Stomach (tissue), 4 donors: ENCODE data around the gene NAV2.

ENCODE experiments used
- EP300 ChIP-seq: sonication (generic); formaldehyde crosslinking; IDR thresholded peaks from one replicate; pipeline ENCODE4 v1.6.1; 2017; ENCODE audit warnings: antibody characterized with exemption
- POLR2A ChIP-seq, 4 donors: fragments of 450-650 bp; IDR thresholded peaks; one replicate each; pipeline ENCODE4 v1.6.1; 2016; ENCODE audit warnings: antibody characterized with exemption in 4 of 4, control low read depth in 2 of 4, mild to moderate bottlenecking in 1 of 4, moderate library complexity in 1 of 4

DNA sequence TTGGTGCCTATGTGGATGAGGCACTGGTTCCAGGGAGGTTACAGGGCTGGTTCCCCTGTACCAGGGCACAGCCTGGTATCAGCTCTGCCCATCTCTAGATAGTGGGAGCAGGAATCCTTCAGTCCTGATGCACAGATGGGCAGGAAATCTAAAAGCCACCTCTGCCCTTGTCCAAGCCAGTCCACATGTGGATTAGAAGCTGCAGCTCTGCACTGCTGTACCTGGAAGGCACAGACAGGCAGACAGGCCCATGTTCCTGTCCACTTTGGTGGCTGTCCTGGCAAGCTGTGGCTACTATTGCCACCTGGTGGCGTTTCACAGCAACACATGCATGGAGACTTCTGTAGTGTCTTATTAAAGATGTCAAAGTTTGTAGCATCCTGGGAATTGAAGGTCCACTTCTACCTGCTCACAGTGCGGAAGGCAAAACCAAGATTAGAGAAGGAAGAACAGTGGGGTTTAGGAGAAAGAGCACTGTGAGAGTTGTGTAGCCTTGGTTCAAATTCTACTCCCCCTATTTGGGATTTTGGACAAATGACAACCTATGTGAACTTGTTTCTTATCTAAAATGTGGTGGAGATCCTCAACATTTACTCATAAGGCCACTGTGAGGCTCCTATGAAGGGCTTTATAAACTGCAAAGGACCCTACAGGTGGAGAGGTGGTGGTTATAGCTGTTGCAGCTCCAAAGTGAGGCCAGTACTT is 30.1 kb downstream of the NAV2 start:
- no peak for TF ChIP-seq POLR2A (IDR thresholded peaks at IDR 0.05)
- no peak for TF ChIP-seq EP300
